Colonic mucosa (tissue), 4 donors: ENCODE data around the gene PFKP. TPM values are rescaled to one million over a fixed set of nuclear protein-coding genes. Genes with fewer than 3 reads are reported as not detected.

ENCODE experiments used
- DNase-seq: peaks from one replicate; pipeline ENCODE4 v3.0.0-alpha.2; 2020
- H3K27ac ChIP-seq: fragments of 200-600 bp; one replicate; pipeline ENCODE4 v1.8.0; 2021
- H3K27me3 ChIP-seq: fragments of 200-600 bp; one replicate; pipeline ENCODE4 v1.8.0; 2021
- H3K36me3 ChIP-seq: fragments of 200-600 bp; one replicate; pipeline ENCODE4 v1.8.0; 2021
- H3K4me1 ChIP-seq: fragments of 200-600 bp; one replicate; pipeline ENCODE4 v1.8.0; 2021; ENCODE audit warnings: mild to moderate bottlenecking
- H3K4me3 ChIP-seq: fragments of 200-600 bp; one replicate; pipeline ENCODE4 v1.8.0; 2021
- H3K9ac ChIP-seq, 2 donors: one replicate each; pipeline ENCODE4 v1.7.0; 2013; ENCODE audit warnings: control low read depth in 2 of 2, low read depth in 2 of 2, low read length in 2 of 2
- H3K9me3 ChIP-seq: fragments of 200-600 bp; one replicate; pipeline ENCODE4 v1.8.0; 2021
- intact Hi-C: fragments of 100-400 bp; cut with DNase I; formaldehyde crosslinking; loops from one replicate; pipeline ENCODE4 v1.14.1; 2022
- total RNA-seq, 2 donors: library from RNA; stranded (reverse); fragmentation: NEBNext Ultra II Directional in 1 of 2; extraction: Animal tissue kit (Norgen Biotek cat#: 25700) in 1 of 2; gene quantifications; one replicate each; pipeline ENCODE4 v1.2.1, GENCODE V29; 2021
- TF ChIP-seq, protein P1 (sequence below): fragments of 200-600 bp; IDR thresholded peaks from one replicate; pipeline ENCODE4 v1.8.0; 2022; ENCODE audit warnings: antibody characterized with exemption, mild to moderate bottlenecking
- donor health status: healthy.
- donor health status: DM: no; HTN: no; CAD: no.
- donor health status: DM: no; HTN: no; CAD: no.

Gene PFKP
- total RNA-seq, 2 donors from 2014 or later: 134 to 209 TPM

DNA sequence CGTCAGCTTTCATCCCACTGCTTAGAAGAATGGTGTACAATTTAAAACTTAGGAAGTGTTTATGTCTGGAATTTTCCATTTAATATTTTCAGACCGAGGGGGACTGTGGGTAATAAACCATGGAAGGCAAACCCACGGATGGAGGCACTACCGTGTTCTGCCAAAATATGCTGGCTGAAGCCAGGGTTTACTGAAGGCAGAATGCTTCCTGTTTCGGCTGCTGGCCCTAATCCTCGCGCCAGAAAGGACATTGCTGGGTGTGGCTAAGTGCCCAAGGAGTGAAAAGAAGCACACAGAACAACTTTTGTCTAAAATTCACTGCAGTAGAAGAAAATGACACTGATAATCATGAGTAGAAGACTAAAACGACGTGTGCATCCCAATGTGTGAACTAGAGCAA, 72.9 kb downstream of the PFKP start:
- Histone ChIP-seq H3K9ac (no peak overlapping the region), H3K27me3 (no peaks in the 10 kb centered on the region), H3K36me3 (peaks cover 9% of the 10 kb centered on the region), H3K4me1 (no peaks in the 10 kb centered on the region), H3K27ac (no peak overlapping the region), H3K4me3 (no peak overlapping the region), H3K9me3 (no peaks in the 10 kb centered on the region)
- TF ChIP-seq, protein P1, sequence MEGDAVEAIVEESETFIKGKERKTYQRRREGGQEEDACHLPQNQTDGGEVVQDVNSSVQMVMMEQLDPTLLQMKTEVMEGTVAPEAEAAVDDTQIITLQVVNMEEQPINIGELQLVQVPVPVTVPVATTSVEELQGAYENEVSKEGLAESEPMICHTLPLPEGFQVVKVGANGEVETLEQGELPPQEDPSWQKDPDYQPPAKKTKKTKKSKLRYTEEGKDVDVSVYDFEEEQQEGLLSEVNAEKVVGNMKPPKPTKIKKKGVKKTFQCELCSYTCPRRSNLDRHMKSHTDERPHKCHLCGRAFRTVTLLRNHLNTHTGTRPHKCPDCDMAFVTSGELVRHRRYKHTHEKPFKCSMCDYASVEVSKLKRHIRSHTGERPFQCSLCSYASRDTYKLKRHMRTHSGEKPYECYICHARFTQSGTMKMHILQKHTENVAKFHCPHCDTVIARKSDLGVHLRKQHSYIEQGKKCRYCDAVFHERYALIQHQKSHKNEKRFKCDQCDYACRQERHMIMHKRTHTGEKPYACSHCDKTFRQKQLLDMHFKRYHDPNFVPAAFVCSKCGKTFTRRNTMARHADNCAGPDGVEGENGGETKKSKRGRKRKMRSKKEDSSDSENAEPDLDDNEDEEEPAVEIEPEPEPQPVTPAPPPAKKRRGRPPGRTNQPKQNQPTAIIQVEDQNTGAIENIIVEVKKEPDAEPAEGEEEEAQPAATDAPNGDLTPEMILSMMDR: no peak
- DNase-seq: no peak
- intact Hi-C loops: no loop called here

DNA sequence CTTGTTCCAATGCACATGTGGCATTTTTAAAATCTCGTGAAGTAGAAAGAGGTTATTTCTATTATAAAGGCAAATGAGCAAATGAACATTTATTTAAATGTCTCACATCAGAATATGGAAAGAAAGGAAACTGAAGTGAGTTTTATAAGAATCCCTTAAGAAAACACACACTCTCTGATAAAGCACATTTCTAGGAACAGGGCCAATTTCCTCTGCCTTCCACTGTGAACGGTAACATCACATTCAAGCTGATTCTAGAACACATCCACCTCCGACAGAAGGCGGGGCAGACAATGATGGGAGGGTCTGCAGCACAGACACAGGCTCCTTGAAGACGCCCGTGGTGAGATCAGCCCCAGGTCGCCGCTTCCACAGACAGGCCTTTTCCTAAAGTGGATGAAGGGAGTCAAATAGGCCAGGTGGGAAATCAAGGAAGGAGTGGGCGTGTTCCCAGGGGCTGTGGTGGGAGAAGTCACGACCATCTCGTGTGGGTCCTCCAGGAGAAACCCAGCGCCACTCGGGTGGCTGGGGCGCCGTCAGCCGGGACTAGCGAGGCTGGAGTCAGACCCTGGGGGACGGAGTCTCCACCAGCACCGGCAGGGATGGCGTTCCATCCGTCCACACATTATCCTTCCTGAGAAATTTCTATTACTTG, 74.1 kb downstream of the PFKP start:
- DNase-seq: no peak
- H3K27me3 ChIP-seq: no peaks in the 10 kb centered on the region
- no peak overlapping the region for H3K27ac ChIP-seq
- H3K36me3 ChIP-seq: peaks cover 9% of the 10 kb centered on the region
- intact Hi-C loops: no loop called here
- H3K9me3 ChIP-seq: no peaks in the 10 kb centered on the region
- H3K4me3 ChIP-seq: no peak overlapping the region
- no peaks in the 10 kb centered on the region for H3K4me1 ChIP-seq
- H3K9ac ChIP-seq: no peak overlapping the region
- TF ChIP-seq, protein P1: no peak

DNA sequence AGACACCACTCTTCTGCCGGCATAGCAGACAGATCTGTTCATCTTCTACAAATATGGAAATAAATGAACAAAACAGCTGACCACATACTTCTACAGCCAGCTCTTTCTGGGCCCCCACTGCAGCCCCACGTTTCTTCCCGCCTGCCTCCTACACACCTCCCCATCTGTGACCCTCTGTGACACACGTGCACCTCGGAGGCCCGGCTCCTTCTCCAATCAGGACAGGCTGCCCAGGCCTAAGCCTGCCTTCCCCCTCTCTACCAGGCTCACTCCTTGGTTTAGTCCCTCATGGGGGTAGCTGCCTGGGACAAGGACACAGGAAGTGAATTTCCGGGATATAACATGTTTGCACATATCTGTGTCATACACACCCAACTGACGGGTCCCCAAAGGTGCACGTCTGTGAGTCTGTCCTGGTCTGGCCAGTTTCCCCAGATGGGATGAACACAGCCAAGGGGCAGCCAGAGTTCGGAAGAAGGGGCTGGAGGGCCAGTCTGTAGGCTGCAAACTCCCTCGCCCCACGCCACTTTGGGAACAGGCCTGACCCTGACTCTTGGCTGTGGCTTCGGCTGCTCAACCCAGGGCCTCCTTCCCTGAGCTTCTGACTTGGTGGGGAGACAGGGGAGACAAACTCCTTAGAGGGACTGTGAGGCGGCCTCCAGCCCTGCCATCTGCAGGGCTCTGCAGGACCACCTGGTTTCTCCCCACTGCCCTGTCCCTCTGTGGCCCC, 75.0 kb downstream of the PFKP start:
- H3K36me3 ChIP-seq: peaks cover 9% of the 10 kb centered on the region
- H3K27ac ChIP-seq: no peak overlapping the region
- no peak overlapping the region for H3K9ac ChIP-seq
- DNase-seq: no peak
- no peaks in the 10 kb centered on the region for H3K9me3 ChIP-seq
- intact Hi-C loops: no loop called here
- TF ChIP-seq, protein P1: no peak
- H3K4me3 ChIP-seq: no peak overlapping the region
- no peaks in the 10 kb centered on the region for H3K27me3 ChIP-seq
- no peaks in the 10 kb centered on the region for H3K4me1 ChIP-seq

DNA sequence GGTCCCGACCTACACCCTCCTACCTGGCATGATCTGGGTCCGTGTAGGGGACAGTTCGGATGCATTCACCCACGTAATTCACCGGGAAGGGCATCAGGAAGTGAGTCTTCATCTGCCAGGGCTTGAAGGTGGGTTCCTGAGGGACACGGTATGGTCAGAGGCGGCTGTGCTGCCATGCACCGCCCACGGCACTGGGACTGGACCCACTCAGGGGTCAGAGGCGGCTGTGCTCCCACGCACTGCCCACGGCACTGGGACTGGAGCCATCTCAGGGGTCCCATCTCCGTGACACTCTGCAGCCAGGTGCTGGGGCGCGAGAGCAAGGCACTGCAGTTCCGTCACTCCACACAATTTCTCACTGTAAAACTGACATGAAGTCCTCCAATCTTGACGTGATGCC, 76.0 kb downstream of the PFKP start:
- Histone ChIP-seq H3K36me3 (peaks cover 5% of the 10 kb centered on the region), H3K27me3 (no peaks in the 10 kb centered on the region), H3K4me1 (no peaks in the 10 kb centered on the region), H3K9me3 (no peaks in the 10 kb centered on the region), H3K27ac (no peak overlapping the region), H3K4me3 (no peak overlapping the region), H3K9ac (no peak overlapping the region)
- DNase-seq: no peak
- TF ChIP-seq, protein P1: no peak
- intact Hi-C loops: no loop called here

DNA sequence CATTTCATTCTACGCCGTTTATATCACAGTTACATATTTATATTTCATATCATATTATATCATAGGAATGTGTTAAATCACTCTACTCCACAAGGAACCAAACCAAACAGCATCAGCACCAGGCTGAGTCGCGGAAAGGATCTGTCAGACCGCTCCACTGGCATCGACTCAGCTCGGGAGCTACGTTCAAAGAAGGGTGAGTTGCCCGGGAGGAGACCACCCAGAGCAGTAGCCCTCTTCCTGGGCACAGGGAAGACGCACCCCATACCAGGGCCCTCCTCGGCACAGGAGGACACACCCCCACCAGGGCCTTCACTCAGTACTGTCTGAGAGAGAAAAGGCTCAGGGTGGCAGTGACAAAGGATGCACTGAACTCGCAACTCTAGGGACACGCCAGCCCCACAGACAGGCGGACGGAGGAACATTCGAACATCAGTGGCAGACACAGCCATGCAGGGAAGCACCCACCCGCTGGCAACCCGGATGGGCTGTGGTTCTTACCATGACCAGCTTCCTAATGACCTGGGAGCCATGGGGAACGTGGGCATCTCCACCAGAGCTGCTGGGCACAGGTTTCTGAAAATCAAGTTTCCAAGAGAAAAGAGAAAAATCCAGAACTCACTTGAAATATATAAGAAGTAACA, 76.6 kb downstream of the PFKP start:
- Histone ChIP-seq H3K27me3 (no peaks in the 10 kb centered on the region), H3K9ac (no peak overlapping the region), H3K4me1 (no peaks in the 10 kb centered on the region), H3K27ac (no peak overlapping the region), H3K9me3 (no peaks in the 10 kb centered on the region), H3K4me3 (no peak overlapping the region), H3K36me3 (peaks cover 3% of the 10 kb centered on the region)
- TF ChIP-seq, protein P1: no peak
- intact Hi-C loops: no loop called here
- DNase-seq: no peak
